Suprapubic skin (tissue), 4 donors: ENCODE measurements around the gene PRKAG2. TPM values are rescaled to one million over a fixed set of nuclear protein-coding genes. Genes with fewer than 3 reads are reported as not detected.

Source experiments
- DNase-seq, 2 donors: peaks; one replicate each; pipeline ENCODE4 v3.0.0-alpha.2; 2019; ENCODE audit warnings: low spot score in 2 of 2
- H3K27ac ChIP-seq: fragments of 200-600 bp; sonication (generic); one replicate; pipeline ENCODE4 v1.5.1; 2019
- H3K27me3 ChIP-seq: fragments of 200-600 bp; sonication (generic); one replicate; pipeline ENCODE4 v1.5.1; 2019
- H3K36me3 ChIP-seq: fragments of 200-600 bp; sonication (generic); one replicate; pipeline ENCODE4 v1.5.1; 2019
- H3K4me1 ChIP-seq: fragments of 200-600 bp; sonication (generic); one replicate; pipeline ENCODE4 v1.5.1; 2019
- H3K4me3 ChIP-seq: fragments of 200-600 bp; sonication (generic); one replicate; pipeline ENCODE4 v1.5.1; 2019; ENCODE audit warnings: mild to moderate bottlenecking
- H3K9me3 ChIP-seq: fragments of 200-600 bp; sonication (generic); one replicate; pipeline ENCODE4 v1.5.1; 2019
- EP300 ChIP-seq: sonication (generic); formaldehyde crosslinking; IDR thresholded peaks from one replicate; pipeline ENCODE4 v1.6.1; 2017; ENCODE audit warnings: antibody characterized with exemption
- POLR2A ChIP-seq, 2 donors: fragments of 450-650 bp; IDR thresholded peaks; one replicate each; pipeline ENCODE4 v1.6.1; 2017; ENCODE audit warnings: antibody characterized with exemption in 2 of 2, mild to moderate bottlenecking in 2 of 2, moderate library complexity in 2 of 2
- POLR2AphosphoS5 ChIP-seq, 3 donors: sonication (generic); formaldehyde crosslinking; IDR thresholded peaks; one replicate each; pipeline ENCODE4 v1.6.1; 2017; ENCODE audit warnings: antibody characterized with exemption in 3 of 3
- WGBS: methylation state at CpG from one replicate; pipeline ENCODE4 v1.1.5; 2018; 5-methylcytosine and 5-hydroxymethylcytosine counted together
- total RNA-seq, 4 donors: library from RNA; depleted of rRNA; stranded (reverse); fragments of >200 nt; gene quantifications; one replicate each; pipeline ENCODE4 v1.1.0, GENCODE V29; 2016
- TF ChIP-seq, protein P1 (sequence below), 2 donors: fragments of 200-600 bp in 1 of 2; fragments of 450-650 bp in 1 of 2; sonication (generic) in 1 of 2; IDR thresholded peaks; one replicate each; pipeline ENCODE4 v1.5.1; 2016 to 2019; ENCODE audit warnings: antibody characterized with exemption in 2 of 2, mild to moderate bottlenecking in 1 of 2, moderate library complexity in 1 of 2

Gene PRKAG2
- total RNA-seq, 4 donors from 2014 or later, result 16.5 to 40.0 (median 17.3) TPM

DNA sequence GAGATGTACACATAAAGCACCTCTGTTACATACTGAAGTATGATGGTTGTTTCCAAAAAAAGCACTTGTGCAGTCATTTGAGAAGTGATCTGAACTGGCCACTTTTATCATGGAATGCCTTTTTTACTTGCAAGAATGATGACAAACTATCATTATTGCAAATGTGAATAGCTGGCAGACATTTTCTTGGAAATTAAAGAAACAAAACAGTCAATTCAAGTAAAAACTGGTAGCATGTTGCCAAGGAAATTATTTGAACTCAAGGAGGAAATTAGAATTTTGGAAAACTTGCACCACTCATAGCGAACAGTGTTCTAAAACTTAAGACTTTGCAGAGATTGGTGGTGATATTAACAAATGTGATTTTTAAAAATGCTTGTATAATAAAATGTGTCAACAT, 363.8 kb downstream of the PRKAG2 start:
- Histone ChIP-seq H3K36me3 (no peaks in the 10 kb centered on the region), H3K27ac (no peak overlapping the region), H3K27me3 (no peaks in the 10 kb centered on the region), H3K4me3 (no peak overlapping the region), H3K9me3 (no peaks in the 10 kb centered on the region), H3K4me1 (peaks cover 39% of the 10 kb centered on the region)
- 74% methylated on average over 1 of the region's 1 CpG for WGBS
- TF ChIP-seq POLR2A (IDR thresholded peaks at IDR 0.05) (no peak), EP300 (no peak), POLR2AphosphoS5 (IDR thresholded peaks at IDR 0.05) (no peak)
- TF ChIP-seq, protein P1, sequence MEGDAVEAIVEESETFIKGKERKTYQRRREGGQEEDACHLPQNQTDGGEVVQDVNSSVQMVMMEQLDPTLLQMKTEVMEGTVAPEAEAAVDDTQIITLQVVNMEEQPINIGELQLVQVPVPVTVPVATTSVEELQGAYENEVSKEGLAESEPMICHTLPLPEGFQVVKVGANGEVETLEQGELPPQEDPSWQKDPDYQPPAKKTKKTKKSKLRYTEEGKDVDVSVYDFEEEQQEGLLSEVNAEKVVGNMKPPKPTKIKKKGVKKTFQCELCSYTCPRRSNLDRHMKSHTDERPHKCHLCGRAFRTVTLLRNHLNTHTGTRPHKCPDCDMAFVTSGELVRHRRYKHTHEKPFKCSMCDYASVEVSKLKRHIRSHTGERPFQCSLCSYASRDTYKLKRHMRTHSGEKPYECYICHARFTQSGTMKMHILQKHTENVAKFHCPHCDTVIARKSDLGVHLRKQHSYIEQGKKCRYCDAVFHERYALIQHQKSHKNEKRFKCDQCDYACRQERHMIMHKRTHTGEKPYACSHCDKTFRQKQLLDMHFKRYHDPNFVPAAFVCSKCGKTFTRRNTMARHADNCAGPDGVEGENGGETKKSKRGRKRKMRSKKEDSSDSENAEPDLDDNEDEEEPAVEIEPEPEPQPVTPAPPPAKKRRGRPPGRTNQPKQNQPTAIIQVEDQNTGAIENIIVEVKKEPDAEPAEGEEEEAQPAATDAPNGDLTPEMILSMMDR (IDR thresholded peaks at IDR 0.05), result no peak
- DNase-seq, result no peak

DNA sequence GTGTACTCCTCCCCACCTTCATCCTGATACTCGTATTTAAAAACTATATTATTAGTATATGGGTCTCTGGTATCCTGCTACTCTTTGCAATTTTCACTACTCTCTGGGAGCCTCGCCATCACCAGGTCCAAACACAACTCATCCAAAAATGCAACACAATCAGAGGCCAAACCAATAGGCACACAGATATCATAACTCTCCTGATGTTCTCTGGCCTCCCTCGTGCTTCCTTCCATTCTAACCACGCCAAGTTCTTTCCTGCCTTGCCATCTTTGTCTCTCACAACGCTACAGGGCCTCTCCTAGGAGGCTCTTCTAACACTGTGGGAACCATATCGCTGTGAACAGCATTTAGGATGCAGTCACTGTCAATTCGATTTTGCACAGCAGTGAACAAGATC, 364.6 kb downstream of the PRKAG2 start:
- no peaks in the 10 kb centered on the region for H3K27me3 ChIP-seq
- H3K9me3 ChIP-seq, result no peaks in the 10 kb centered on the region
- H3K4me3 ChIP-seq, result no peak overlapping the region
- no peak for DNase-seq
- TF ChIP-seq POLR2A (IDR thresholded peaks at IDR 0.05) (no peak), POLR2AphosphoS5 (IDR thresholded peaks at IDR 0.05) (no peak), EP300 (no peak)
- TF ChIP-seq, protein P1 (IDR thresholded peaks at IDR 0.05), result no peak
- H3K27ac ChIP-seq, result no peak overlapping the region
- WGBS, result 77% methylated on average over 7 of the region's 7 CpGs
- no peaks in the 10 kb centered on the region for H3K36me3 ChIP-seq
- H3K4me1 ChIP-seq, result peaks cover 32% of the 10 kb centered on the region

DNA sequence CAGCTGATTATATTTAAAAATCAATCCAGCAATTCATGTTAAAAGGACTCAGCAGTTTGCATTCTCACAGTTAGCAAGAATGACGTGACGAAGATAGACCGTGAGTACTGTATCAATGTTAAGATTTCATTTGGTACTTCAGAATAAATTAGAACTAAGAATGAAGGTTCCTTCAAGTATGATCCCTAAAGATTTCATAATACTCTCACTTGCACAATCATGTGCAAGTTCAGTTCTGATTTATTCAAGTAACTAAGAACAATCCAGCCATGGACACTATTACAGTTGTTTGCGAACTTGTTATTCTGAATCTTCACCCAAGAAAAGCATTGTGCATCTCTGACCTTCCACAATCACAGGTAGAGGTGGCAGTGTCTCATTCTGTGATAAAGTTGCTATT, 365.0 kb downstream of the PRKAG2 start:
- DNase-seq, result no peak
- peaks cover 32% of the 10 kb centered on the region for H3K4me1 ChIP-seq
- WGBS, result 91% methylated on average over 4 of the region's 4 CpGs
- H3K27ac ChIP-seq, result no peak overlapping the region
- no peaks in the 10 kb centered on the region for H3K36me3 ChIP-seq
- no peaks in the 10 kb centered on the region for H3K27me3 ChIP-seq
- TF ChIP-seq POLR2AphosphoS5 (IDR thresholded peaks at IDR 0.05), result no peak
- TF ChIP-seq, protein P1 (IDR thresholded peaks at IDR 0.05), result no peak
- no peak for TF ChIP-seq POLR2A (IDR thresholded peaks at IDR 0.05)
- TF ChIP-seq EP300, result no peak
- H3K4me3 ChIP-seq, result no peak overlapping the region
- no peaks in the 10 kb centered on the region for H3K9me3 ChIP-seq

DNA sequence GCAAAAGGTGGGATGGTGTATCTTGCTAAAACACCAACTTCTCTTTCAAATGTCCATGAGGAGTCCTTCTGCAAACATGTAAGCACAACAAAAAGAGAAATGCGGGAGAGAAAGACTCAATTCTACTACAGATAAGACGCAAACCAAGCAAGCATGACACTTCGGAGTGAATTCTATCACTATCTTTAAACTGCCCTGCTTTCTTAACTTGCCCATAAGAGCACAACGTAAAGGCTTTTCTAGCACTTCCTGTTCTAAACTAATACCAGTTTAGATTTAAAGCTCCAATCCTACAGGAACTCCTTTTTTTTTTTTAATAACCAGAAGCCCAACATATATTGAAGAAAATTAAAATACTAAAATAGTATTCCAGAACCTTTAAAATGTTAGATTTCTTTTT, 365.6 kb downstream of the PRKAG2 start:
- H3K27ac ChIP-seq, result no peak overlapping the region
- no peak overlapping the region for H3K4me3 ChIP-seq
- H3K4me1 ChIP-seq, result peaks cover 39% of the 10 kb centered on the region
- no peaks in the 10 kb centered on the region for H3K27me3 ChIP-seq
- H3K9me3 ChIP-seq, result no peaks in the 10 kb centered on the region
- DNase-seq, result no peak
- TF ChIP-seq, protein P1 (IDR thresholded peaks at IDR 0.05), result no peak
- no peak for TF ChIP-seq POLR2A (IDR thresholded peaks at IDR 0.05)
- no peak for TF ChIP-seq POLR2AphosphoS5 (IDR thresholded peaks at IDR 0.05)
- TF ChIP-seq EP300, result no peak
- no peaks in the 10 kb centered on the region for H3K36me3 ChIP-seq
- WGBS, result 89% methylated on average over 4 of the region's 4 CpGs

DNA sequence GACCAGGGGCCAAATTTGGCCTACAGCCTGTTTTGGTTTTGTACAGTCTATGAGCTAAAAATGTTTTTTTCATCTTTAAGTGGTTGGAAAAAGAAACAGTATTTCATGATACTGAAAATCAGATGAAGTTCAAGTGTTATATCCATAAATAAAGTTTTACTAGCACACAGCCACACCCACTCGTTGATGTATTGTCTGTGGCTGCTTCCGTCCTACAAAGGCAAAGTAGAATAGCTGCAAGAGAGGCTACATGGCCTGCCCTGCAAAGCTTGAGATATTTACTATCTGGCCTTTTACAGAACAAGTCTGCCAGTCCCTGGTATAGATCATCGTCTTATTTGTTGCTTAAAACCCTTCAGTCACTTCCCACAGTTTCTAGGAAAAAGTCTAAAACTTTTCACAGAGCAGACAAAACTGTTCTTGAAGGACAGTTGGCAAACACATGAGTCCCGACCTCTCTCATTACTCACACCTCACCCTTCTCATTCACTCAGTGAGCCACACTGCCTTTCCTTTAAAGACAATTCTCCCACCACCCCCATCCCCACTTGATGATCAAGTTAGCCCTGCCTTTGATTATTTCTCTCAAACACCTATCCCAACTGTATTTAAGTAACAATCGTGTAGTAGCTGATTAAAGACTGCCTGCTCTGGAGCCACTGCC, 367.1 kb downstream of the PRKAG2 start:
- no peak overlapping the region for H3K4me3 ChIP-seq
- no peaks in the 10 kb centered on the region for H3K36me3 ChIP-seq
- H3K4me1 ChIP-seq, result peaks cover 41% of the 10 kb centered on the region
- no peak overlapping the region for H3K27ac ChIP-seq
- DNase-seq, result no peak
- H3K27me3 ChIP-seq, result no peaks in the 10 kb centered on the region
- WGBS, result 86% methylated on average over 5 of the region's 5 CpGs
- H3K9me3 ChIP-seq, result no peaks in the 10 kb centered on the region
- TF ChIP-seq EP300 (no peak), POLR2A (IDR thresholded peaks at IDR 0.05) (no peak), POLR2AphosphoS5 (IDR thresholded peaks at IDR 0.05) (no peak)
- TF ChIP-seq, protein P1 (IDR thresholded peaks at IDR 0.05), result no peak
